ENCODE results near the gene PLCG2. TPM values are rescaled to one million over a fixed set of nuclear protein-coding genes. Genes with fewer than 3 reads are reported as not detected.
A peak's percentile ranks its signal among the peaks of the same experiment; 100 is the strongest.
"Not testable (repeated sequence)": the region's sequence is repeated elsewhere in the genome, so short reads cannot be mapped to it uniquely, and the experiment has no call there.

Gene PLCG2
- total RNA-seq, 2 donors from 2014 or later: 14.1 to 16.0 TPM

DNA sequence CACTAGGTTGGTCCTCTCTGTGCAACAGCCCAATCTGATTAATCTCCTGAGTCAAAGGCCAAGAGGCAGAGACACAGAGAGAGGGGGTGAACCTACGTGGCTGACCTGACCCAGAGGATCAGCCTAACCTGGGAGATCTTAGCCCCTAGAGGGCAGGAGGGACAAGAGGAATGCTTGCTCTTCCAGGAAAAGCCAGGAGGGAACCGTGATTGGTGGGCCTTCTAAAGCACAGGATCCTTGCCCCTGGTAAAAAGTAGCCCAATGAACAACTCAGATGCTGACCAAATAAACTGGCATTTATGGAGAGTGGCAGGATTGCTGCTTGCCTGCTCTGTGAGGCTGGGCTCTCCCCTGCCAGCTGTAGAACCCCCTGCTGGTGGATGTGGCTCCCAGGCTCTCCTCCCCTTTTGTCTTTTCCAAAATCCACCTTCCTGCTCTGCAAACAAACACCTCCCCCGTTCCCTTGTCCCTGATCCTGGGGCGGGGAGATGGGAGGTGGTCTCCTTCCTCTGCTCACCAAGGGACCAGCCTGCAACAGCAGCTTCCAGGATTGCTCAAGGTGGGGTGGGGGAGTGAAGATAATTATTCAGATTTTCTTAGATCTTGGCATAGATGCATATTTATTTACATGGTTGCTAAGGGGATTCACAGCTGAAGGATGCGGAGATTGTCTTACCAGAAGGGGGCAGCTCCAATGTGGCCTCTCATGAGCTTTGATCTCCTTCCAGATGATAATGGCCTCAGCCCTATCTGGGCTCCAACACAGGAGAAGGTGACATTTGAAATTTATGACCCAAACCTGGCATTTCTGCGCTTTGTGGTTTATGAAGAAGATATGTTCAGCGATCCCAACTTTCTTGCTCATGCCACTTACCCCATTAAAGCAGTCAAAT, 160.3 kb downstream of the PLCG2 start:
- intact Hi-C loops (cut with DNase I): loop anchor here in 1 of 2 donors (5.0 kb wide), 1 partner anchor 293 kb away; no protein-coding TSS in a partner anchor
- no peak for ATAC-seq
- no peak for DNase-seq

DNA sequence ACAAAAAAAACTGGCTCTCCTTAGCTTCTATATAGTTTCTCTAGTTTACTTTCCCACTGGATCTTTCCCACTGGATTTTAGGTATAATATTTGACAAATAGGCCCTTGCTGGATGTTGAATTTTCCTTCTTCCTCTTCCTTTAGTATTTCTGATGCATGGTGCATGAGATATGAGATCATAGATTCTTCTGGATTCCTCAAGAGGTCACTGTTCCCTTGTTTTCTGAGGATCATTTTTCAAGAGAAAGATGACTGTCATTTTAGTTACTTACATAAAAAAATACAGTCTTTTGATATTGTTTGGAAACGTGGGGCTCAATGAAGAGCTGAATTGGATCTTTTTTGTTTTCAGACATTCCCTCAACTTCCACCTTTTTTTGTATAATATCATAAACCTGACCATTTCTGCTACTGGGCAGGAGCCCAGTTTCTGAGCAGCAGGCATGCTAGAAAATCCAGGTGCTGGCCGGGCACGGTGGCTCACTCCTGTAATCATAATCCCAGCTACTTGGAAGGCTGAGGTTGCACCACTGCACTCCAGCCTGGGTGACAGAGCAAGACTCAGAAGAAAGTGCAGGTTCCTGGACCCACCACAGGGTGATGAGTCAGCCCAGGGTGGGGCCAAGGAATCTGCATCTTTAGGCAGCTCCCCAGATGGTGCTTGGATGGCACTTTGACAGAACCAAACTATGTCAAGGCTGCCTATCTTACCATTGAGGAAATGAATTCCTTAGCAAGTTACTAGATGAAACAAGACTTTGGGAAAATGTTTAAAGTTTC, 161.9 kb downstream of the PLCG2 start:
- intact Hi-C loops (cut with DNase I): loop anchor here in 1 of 2 donors (5.0 kb wide), 1 partner anchor 291 kb away; no protein-coding TSS in a partner anchor
- ATAC-seq: peak in 1 of 2 donors; percentile 56
- no peak for DNase-seq

DNA sequence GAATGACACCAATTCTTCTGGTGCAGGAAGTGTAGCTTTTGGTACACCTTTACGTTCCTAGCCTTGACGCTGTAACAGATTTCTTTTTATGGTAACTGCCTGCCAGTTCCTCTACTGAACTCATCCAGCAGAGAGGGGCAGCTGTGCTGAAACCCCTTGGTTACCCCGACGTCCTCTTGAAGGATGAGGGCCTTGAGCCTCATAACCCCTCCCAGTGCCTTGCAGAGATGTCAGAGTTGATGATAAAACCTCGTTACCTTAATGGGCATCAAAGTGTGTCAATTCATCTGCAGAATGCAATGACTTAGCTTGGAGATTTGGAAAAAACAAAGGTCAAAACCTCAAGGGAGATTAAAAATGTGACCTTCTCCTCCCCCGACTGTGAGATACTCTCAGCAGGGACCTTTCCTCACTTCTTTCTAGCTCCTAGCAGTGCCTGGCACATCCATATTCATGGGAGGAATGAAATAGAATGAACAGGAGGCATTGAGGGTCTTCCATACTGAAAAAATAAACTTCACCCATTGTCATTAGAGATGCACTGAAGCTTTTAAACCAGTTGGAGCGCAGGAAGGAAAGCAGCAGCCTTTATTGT, 163.0 kb downstream of the PLCG2 start:
- no peak for ATAC-seq
- intact Hi-C loops (cut with DNase I): loop anchor here in 1 of 2 donors (5.0 kb wide), 1 partner anchor 290 kb away; no protein-coding TSS in a partner anchor

DNA sequence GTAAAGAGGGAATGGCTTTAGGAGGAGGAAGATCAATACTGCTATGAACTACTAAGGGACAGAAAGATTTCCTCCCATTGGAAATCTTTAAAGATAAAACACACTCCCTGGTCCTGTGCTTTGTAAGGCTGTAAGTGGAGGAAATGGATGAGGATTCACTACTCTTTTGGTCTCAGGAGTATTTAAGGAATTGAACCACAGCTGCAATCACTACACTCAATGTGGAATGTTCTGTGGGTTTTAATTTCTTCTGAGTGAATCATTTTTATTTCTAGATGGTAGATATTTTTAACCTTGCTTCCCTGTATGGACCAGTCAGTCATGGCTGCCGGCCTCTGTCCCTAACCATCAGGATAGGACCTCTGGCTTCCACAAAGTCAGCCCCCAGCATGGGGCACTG, 166.6 kb downstream of the PLCG2 start:
- ATAC-seq (no peak), DNase-seq (no peak)
- intact Hi-C loops (cut with DNase I): no loop called here

More for the DNA sequence above, 163.0 kb downstream of the PLCG2 start:
- DNase-seq: no peak

DNA sequence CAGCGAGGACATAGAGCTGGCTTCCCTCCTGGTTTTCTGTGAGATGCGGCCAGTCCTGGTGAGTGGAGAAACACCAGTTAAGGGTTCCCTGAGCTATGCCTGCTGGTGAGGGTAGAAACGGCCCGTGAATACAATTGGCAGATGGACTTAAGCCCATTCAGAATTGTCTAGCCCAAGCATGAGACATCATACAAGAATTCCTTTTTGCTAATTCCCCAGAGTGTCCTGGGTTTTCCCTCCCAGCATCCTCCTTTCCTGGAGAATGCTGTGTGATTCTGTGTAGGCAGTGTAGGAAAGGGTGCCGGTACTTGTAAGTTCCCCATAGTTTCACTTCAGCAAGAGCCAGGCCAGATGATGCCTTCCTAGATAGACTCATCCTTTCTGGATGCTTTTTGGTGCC, 167.1 kb downstream of the PLCG2 start:
- intact Hi-C loops (cut with DNase I): no loop called here
- no peak for ATAC-seq
- no peak for DNase-seq

DNA sequence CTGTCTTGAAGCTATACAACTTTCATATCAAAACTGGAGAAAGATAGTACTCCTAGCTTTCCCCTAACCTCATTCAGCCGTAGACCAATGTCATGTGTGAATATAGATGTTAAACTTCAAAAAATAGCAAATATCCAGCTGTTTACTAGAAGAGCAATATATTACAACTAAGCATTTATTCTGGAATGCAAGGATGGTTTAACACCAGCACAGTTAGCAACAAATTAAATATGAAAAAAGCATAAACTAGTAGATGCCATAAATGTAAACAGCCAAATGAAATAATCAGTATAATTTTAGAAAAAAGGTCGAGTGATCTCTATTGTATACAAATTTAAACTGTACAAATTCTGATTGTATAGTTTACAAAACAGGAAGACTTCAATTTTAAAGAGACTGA, 172.5 kb downstream of the PLCG2 start:
- no peak for ATAC-seq
- intact Hi-C loops (cut with DNase I): no loop called here
- no peak for DNase-seq

DNA sequence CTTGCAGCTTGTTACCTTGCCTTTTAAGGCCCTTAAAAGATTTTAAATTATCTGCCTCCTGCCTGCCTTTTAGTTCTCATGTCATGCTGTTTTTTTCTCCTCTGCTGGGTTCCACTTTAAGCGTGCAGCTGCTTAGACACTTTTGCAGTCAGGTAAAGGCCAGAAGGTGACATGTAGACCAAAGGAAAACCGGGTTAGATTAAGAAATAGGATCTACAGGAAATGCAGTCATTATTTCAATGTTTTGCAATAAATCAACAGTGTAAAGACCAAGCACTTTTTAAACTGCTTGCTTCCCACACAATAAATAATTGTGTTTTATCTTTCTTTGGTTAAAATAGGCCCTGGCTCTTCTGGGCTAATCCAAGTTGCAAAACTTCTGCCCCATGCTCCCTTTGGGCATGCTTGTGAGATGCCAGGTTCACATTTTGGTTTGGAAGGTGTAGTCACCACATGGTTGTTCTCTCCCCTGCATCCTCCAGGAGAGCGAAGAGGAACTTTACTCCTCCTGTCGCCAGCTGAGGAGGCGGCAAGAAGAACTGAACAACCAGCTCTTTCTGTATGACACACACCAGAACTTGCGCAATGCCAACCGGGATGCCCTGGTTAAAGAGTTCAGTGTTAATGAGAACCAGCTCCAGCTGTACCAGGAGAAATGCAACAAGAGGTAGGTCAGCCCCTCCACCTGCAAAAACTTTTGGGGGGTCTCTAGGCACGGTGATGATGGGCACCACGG, 177.3 kb downstream of the PLCG2 start:
- DNase-seq: no peak
- intact Hi-C loops (cut with DNase I): no loop called here
- peak in 1 of 2 donors; percentile 64 for ATAC-seq

DNA sequence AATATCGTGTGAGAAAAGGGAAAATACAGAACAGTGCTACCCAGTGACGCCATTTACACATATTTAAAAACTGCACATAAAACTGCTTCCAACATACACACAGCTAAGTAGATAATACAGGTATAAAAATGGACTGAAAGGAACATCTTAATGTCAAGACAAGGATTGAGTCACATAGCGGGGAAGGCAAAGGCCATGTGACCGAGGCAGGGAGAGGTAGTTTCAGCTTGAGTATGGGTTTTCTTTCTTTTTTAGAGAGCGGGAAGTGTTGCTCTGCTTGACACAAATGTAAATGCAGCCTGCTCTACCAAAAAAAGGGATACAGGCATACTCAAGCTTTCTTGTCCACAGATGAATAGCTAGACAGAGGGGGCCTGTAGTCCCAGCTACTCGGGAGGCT, 185.7 kb downstream of the PLCG2 start:
- intact Hi-C loops (cut with DNase I): no loop called here
- no peak for ATAC-seq
- DNase-seq: no peak

DNA sequence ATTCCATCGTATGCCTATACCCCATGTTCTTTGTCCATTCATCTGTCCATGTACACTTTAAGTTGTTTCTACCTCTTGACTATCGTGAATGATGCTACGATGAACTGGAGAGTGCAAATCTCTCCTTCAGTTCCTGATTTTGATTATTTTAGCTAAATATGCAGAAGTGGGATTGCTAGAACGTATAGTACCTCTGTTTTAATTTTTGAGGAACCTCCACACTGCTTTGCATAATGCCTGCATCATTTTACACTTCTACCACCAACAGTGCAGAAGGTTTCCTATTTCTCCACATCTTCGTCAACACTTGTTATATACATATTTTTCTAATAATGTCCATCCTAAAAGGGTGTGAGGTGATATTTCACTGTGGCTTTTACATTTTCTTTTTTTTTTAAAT, 188.3 kb downstream of the PLCG2 start:
- intact Hi-C loops (cut with DNase I): no loop called here
- DNase-seq: no peak
- ATAC-seq: no peak

DNA sequence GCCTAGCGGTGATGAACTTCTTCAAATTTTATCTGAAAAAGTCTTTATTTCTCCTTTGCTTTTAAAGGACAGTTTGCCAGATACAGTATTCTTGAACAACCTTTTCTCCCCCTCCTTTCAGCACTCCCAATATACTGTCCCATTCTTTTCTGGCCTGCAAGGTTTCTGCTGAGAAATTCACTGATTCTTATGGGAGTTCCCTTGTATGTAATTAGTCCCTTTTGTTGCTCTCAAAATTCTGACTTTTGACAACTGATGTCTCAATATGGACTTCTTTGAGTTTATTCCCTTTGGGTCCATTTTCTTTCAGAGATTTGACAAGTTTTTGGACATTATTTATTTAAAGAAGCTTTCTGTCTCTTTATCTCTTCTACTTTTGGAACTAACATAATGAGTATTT, 192.8 kb downstream of the PLCG2 start:
- ATAC-seq (no peak), DNase-seq (no peak)
- intact Hi-C loops (cut with DNase I): no loop called here

DNA sequence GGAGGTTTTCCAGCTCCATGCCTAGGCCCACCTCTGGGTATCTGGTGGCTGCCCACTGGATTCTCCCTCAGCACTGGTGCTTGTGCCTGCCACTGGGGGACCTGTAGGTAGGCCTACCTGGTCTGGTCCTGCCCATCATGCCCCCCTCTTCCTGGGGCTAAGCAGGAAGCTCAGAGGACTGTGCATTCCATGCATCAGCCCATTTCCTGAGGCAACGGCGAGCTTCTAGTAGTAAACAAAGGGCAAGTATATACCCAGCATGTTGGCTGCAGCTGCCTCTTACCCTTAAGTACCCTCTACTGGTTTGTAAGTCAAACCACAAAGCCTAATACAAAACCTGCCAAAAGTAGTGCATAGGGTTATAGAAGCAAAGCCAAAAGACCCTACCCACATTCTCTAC, 194.6 kb downstream of the PLCG2 start:
- intact Hi-C loops (cut with DNase I): no loop called here
- DNase-seq: no peak
- ATAC-seq: no peak

DNA sequence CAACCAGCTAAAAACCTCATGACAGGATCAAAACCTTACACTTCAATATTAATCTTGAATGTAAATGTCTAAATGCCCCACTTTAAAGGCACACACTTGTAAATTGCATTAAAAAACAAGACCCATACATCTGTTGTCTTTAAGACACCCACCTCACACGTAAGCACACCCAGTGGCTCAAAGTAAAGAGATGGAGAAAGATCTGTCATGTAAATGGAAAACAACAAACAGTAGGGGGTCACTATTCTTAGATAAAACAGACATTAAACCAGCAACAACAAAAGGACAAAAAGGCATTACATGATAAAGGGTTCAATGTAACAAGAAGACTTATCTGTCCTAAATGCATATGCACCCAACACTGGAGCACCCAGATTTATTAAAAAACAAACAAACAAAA, 196.5 kb downstream of the PLCG2 start:
- intact Hi-C loops (cut with DNase I): no loop called here
- DNase-seq (no peak), ATAC-seq (no peak)

DNA sequence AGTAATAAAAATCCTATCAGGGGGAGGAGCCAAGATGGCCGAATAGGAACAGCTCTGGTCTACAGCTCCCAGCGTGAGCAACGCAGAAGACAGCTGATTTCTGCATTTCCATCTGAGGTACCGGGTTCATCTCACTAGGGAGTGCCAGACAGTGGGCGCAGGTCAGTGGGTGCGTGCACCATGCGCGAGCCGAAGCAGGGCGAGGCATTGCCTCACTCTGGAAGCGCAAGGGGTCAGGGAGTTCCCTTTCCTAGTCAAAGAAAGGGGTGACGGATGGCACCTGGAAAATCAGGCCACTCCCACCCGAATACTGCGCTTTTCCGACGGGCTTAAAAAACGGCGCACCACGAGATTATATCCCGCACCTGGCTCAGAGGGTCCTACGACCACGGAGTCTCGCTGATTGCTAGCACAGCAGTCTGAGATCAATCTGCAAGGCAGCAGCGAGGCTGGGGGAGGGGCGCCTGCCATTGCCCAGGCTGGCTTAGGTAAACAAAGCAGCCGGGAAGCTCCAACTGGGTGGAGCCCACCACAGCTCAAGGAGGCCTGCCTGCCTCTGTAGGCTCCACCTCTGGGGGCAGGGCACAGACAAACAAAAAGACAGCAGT, 198.3 kb downstream of the PLCG2 start:
- DNase-seq; intact Hi-C loops (cut with DNase I); ATAC-seq: not testable (repeated sequence)

DNA sequence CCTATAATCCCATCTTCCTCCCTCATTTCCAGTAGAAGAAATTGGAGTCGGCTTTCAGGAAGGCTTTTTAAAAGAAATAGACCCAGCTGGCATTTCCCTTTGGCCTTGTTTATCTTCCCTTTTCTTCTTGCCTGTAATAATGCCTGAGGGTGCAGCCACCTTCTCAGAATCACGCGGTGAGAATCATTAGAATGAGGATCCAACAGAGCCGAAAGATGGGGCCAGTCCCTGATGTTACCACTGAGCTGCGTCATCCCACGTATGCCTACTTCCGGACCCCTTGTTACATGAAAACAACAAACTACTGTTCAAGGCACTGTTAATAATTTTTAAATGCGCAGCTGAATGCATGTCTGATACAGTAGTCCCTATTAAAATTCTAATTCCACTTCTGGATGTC, 208.0 kb downstream of the PLCG2 start:
- DNase-seq: no peak
- intact Hi-C loops (cut with DNase I): no loop called here

DNA sequence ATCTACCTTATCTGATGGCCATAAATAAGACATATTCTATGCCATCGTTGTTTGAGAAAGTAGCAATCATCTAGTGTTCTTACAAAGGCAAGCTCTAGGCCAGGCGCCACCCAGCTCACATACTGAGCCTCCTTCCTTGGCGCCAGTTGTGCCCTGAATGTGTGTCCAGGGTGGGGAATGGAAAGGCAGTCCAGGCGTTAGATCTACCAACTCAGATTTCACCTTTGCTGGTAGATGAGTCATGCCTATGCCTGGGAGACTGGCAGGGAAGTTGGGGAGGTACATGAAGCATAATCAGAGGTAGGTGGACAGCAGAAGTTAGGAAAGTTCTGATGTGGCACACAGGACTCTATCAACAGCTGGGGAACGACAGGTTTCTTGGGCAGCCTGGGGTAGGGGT, 208.6 kb downstream of the PLCG2 start:
- DNase-seq (no peak), ATAC-seq (no peak)
- intact Hi-C loops (cut with DNase I): no loop called here

More for the DNA sequence above, 208.0 kb downstream of the PLCG2 start:
- no peak for ATAC-seq

DNA sequence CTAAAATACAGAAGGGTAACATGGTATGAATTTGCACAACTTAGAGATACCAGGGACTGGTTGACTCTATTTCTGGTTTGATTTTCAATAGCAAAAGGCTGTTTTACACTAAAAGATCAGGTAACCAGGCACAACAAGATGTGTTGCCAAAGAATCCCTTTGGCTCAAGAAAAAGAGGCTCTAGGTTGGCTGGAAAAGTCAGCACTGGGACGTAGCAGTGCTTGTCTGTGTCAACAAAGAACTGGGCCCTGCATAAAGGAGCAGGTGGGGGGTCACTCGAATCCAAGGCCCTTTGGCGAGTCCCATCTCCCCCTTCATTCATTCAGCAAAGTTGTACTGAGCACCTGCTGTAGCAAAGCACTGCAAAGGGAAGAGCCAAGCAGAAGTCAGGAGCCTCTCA, 213.8 kb downstream of the PLCG2 start:
- ATAC-seq (no peak), DNase-seq (no peak)
- intact Hi-C loops (cut with DNase I): no loop called here

DNA sequence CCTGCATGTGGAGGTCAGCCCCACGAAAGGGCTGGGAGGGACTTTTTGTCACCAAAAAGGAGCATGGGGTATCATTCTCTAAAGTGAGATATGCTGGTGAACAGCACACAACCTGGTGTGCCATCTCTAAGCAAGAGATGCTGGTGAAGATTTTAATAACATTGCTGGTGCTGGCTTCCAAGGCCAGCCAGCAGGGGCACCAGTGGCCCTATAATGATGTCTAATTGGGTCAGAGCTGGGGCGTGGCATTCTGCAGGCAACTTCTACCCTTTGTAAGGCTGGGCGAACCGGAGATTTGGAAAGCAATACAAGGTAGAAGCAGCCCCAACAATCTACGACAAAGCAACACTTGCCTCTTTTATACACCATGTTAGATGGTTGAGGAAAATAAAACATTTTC, 215.4 kb downstream of the PLCG2 start:
- no peak for DNase-seq
- ATAC-seq: no peak
- intact Hi-C loops (cut with DNase I): no loop called here

DNA sequence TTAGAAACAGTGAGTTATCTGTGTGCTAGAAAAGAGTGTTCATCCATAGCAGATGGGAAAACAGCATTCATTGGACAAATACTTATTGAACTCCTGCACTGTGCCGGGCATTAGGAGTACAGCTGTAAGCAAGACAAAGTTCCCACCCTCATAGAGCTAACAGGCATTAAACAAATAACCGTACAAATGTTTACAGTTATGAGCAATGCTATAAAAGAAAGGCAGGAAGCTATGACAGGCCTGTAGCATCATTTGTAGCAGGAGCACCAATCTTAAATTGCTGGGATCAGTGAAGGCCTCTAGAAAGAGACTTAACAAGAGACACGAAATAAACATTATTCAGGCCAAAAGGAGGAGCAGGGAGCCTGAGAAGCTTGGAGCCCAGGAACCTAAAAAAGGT, 216.6 kb downstream of the PLCG2 start:
- ATAC-seq: no peak
- intact Hi-C loops (cut with DNase I): no loop called here
- no peak for DNase-seq

All from left cardiac atrium (tissue), 4 donors.